Measurements from ENCODE around the gene PLEKHM3. TPM values are rescaled to one million over a fixed set of nuclear protein-coding genes. Genes with fewer than 3 reads are reported as not detected.
A peak's percentile ranks its signal among the peaks of the same experiment; 100 is the strongest.

PLEKHM3 gene
- total and polyA plus RNA-seq, 2 of the 4 experiments (the other 2 are of a cell fraction), result 2.4 to 11.3 TPM

- dilution Hi-C loops (cut with HindIII; ENCODE audit: low sequenced_read_pairs, unreplicated experiment) (no loop called here), intact Hi-C loops (cut with micrococcal nuclease) (no loop called here), in situ Hi-C loops (cut with MboI; ENCODE audit: low sequenced_read_pairs) (no loop called here)
- H3K9me1 ChIP-seq (ENCODE audit: insufficient read depth, low read length), result 0 out of 2 replicates have a peak, but pooled peaks cover 3% of the 10 kb centered on the region
- H2BK20ac ChIP-seq (ENCODE audit: low read depth, low read length), result no peak overlapping the region
- peak; percentile 49 for ATAC-seq (ENCODE audit: low read depth)
- no peak overlapping the region for H3K4me2 ChIP-seq (ENCODE audit: low read depth, low read length)
- no peak overlapping the region for H3K56ac ChIP-seq (ENCODE audit: extremely low read depth, insufficient read depth, low read length)
- H3K4me3 ChIP-seq (ENCODE audit: insufficient read depth, low read depth, low read length), result no peak overlapping the region
- no TSS peak for BruUV-seq (replicated peaks)
- DNase-seq, result peak; percentile 28
- H3K23ac ChIP-seq (ENCODE audit: low read depth, low read length), result no peak overlapping the region
- H3K27me3 ChIP-seq (ENCODE audit: control insufficient read depth, insufficient read depth, low read length), result 0 out of 2 replicates have a peak, but pooled peaks cover 2% of the 10 kb centered on the region
- H4K8ac ChIP-seq (ENCODE audit: low read depth in 2 of 2, low read length in 2 of 2), result no peak overlapping the region
- H3K4me1 ChIP-seq (ENCODE audit: control insufficient read depth, insufficient read depth, low read length), result peaks cover 7% of the 10 kb centered on the region
- ChIA-PET CTCF (interaction anchor here (0.6 to 0.7 kb wide), 3 partner anchors 10 to 225 kb away, joined by 3 read pairs; no protein-coding TSS in a partner anchor), POLR2A (ENCODE audit: unreplicated experiment) (no interaction called here)
- H2AFZ ChIP-seq (replicated peaks; ENCODE audit: low read length, poor library complexity), result peak overlapping the region; percentile 67
- H3K18ac ChIP-seq (ENCODE audit: low read depth, low read length), result no peak overlapping the region
- H3K14ac ChIP-seq (replicated peaks; ENCODE audit: low read depth, low read length), result no peak overlapping the region; the same call in 1 of the 2 replicates
- H4K20me1 ChIP-seq (ENCODE audit: insufficient read depth, low read length), result no peaks in the 10 kb centered on the region
- no peaks in the 10 kb centered on the region for H3K9me3 ChIP-seq (ENCODE audit: control insufficient read depth, insufficient read depth, low read length)
- H3K79me1 ChIP-seq (ENCODE audit: low read depth in 1 of 2, low read length in 2 of 2), result no peaks in the 10 kb centered on the region
- no peak overlapping the region for H2BK15ac ChIP-seq (ENCODE audit: low read depth, low read length)
- TF ChIP-seq SMC3 (IDR thresholded peaks at IDR 0.05; ENCODE audit: low read depth, low read length), result no peak
- no peak for TF ChIP-seq POLR2A (IDR thresholded peaks at IDR 0.05; ENCODE audit: low read depth, low read length)
- no peak for TF ChIP-seq BHLHE40 (IDR thresholded peaks at IDR 0.05; ENCODE audit: low read depth, low read length)
- TF ChIP-seq NFE2L2 (IDR thresholded peaks at IDR 0.05; ENCODE audit: low read depth, low read length), result no peak
- TF ChIP-seq RFX5 (IDR thresholded peaks at IDR 0.05; ENCODE audit: low read depth, low read length), result no peak
- TF ChIP-seq CTCF (conservative IDR thresholded peaks at IDR 0.05; ENCODE audit: low read depth, low read length), result no peak
- TF ChIP-seq MAZ (IDR thresholded peaks at IDR 0.05; ENCODE audit: borderline replicate concordance, low read depth, low read length), result no peak
- no peak for TF ChIP-seq CEBPB (IDR thresholded peaks at IDR 0.05; ENCODE audit: low read depth, low read length)
- H2AK9ac ChIP-seq (replicated peaks; ENCODE audit: low read depth, low read length, poor library complexity), result peak overlapping the region; percentile 40
- no peak overlapping the region for H3K9ac ChIP-seq (ENCODE audit: low read depth, low read length)
- H4K5ac ChIP-seq (ENCODE audit: low read depth, low read length), result no peak overlapping the region
- no peak overlapping the region for H2AK5ac ChIP-seq (ENCODE audit: low read depth, low read length)
- 86% methylated on average over 1 of the region's 8 CpGs; no CpG with 5 or more reads in 1 of the 2 experiments for WGBS, 2 experiments (ENCODE audit: extremely low coverage in 2 of 2, insufficient read length in 1 of 2)
- no peak overlapping the region for H4K91ac ChIP-seq (ENCODE audit: insufficient read depth, low read depth, low read length)
- no peaks in the 10 kb centered on the region for H3K36me3 ChIP-seq (ENCODE audit: control insufficient read depth, insufficient read depth, low read length)
- no peak overlapping the region for H2BK5ac ChIP-seq (ENCODE audit: low read depth, low read length, poor library complexity, severe bottlenecking)
- no peak overlapping the region for H3K4ac ChIP-seq (ENCODE audit: low read depth, low read length)
- H3K27ac ChIP-seq (ENCODE audit: insufficient read depth, low read length), result no peak overlapping the region
- H2BK120ac ChIP-seq (ENCODE audit: low read depth, low read length), result no peak overlapping the region
These were observed 228.6 kb downstream of the PLEKHM3 start for GRCh38 chr2:207796585-207797350.

Measured in IMR-90 (cell line).